Upper lobe of right lung (tissue), 1 donor: Measurements from ENCODE around the gene GATA2. TPM values are rescaled to one million over a fixed set of nuclear protein-coding genes. Genes with fewer than 3 reads are reported as not detected.

Source experiments
- ATAC-seq: fragments of 200-7000 bp; cut with Tn5 transposase; one replicate; pipeline ENCODE4 v1.9.1; 2020; ENCODE audit warnings: mild to moderate bottlenecking, moderate library complexity
- DNase-seq: peaks from one replicate; pipeline ENCODE4 v3.0.0-alpha.2; 2020
- H3K27ac ChIP-seq: fragments of 200-600 bp; one replicate; pipeline ENCODE4 v1.8.0; 2022
- H3K27me3 ChIP-seq: fragments of 200-600 bp; one replicate; pipeline ENCODE4 v1.8.0; 2022; ENCODE audit warnings: mild to moderate bottlenecking
- H3K36me3 ChIP-seq: fragments of 200-600 bp; one replicate; pipeline ENCODE4 v1.8.0; 2022
- H3K4me1 ChIP-seq: fragments of 200-600 bp; one replicate; pipeline ENCODE4 v1.8.0; 2022
- H3K4me3 ChIP-seq: fragments of 200-600 bp; one replicate; pipeline ENCODE4 v1.8.0; 2022; ENCODE audit warnings: mild to moderate bottlenecking
- H3K9me3 ChIP-seq: fragments of 200-600 bp; one replicate; pipeline ENCODE4 v1.8.0; 2022
- intact Hi-C: fragments of 100-400 bp; cut with DNase I; formaldehyde crosslinking; loops from one replicate; pipeline ENCODE4 v1.11.0; 2022
- total RNA-seq: library from RNA; stranded (reverse); fragmentation: NEBNext Ultra II Directional; extraction: Animal tissue kit (Norgen Biotek cat#: 25700); gene quantifications from one replicate; pipeline ENCODE4 v1.2.1, GENCODE V29; 2021
- TF ChIP-seq, protein P1 (sequence below): fragments of 200-600 bp; IDR thresholded peaks from one replicate; pipeline ENCODE4 v1.8.0; 2022; ENCODE audit warnings: antibody characterized with exemption
- donor health status: DM: no; HTN: yes; CAD: no; lungs with severe emphysema.

The GATA2 gene
- total RNA-seq, 1 donor from 2014 or later = 86.6 TPM

DNA sequence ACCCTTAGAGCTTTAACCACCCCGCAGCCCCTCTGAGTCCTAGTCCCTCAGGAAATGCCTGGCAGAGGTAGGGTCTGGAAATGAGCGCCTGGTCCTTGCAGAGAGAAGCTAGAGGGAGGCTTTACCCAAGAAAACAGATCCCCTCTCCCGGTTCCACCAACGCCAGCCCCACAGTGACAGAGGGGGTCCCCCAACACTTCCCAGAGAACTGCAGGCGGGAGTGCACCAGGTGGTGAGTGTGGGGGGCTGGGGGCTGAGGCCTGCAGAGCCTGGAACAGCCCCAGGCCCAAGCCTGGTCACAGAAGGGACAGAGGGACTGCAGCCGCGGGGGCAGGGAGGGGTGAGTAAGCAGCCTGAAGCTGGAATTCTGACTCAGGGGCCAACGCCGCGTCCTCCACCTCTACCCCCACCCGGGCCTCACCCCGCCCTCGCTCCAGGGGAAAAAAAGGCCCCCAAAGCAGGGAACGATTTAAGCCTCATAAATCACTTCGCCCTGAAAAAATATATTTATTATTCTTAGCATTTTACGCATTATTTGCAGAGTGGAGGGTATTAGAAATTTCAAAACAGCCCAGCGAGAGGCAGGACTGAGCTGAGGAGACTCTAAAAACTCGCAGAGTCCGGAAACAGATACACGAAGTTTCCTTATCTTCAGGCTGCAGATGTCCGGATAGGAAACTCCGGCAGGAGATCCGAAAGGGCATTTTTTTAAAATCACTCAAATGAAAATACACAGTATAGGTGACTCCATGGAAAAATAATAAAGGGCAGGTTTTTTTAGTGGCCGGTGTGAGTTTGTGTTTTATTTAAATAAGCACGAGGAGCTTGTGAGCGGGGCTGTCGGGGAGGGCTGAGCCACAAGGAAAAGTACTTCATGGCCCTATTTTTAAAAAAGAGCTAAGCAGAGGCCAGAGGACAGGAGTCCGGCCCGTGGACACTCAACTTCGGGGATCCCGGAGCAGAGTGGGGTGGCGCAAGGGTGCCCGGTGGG, 10.0 kb downstream of the GATA2 start:
- TF ChIP-seq, protein P1, sequence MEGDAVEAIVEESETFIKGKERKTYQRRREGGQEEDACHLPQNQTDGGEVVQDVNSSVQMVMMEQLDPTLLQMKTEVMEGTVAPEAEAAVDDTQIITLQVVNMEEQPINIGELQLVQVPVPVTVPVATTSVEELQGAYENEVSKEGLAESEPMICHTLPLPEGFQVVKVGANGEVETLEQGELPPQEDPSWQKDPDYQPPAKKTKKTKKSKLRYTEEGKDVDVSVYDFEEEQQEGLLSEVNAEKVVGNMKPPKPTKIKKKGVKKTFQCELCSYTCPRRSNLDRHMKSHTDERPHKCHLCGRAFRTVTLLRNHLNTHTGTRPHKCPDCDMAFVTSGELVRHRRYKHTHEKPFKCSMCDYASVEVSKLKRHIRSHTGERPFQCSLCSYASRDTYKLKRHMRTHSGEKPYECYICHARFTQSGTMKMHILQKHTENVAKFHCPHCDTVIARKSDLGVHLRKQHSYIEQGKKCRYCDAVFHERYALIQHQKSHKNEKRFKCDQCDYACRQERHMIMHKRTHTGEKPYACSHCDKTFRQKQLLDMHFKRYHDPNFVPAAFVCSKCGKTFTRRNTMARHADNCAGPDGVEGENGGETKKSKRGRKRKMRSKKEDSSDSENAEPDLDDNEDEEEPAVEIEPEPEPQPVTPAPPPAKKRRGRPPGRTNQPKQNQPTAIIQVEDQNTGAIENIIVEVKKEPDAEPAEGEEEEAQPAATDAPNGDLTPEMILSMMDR = peak; percentile 15
- Histone ChIP-seq H3K27me3 (peaks cover 95% of the 10 kb centered on the region), H3K9me3 (no peaks in the 10 kb centered on the region), H3K36me3 (no peaks in the 10 kb centered on the region), H3K27ac (peak overlapping the region; percentile 85), H3K4me1 (peaks cover 24% of the 10 kb centered on the region), H3K4me3 (peak overlapping the region; percentile 60)
- ATAC-seq (no peak), DNase-seq (no peak)
- intact Hi-C loops = no loop called here

DNA sequence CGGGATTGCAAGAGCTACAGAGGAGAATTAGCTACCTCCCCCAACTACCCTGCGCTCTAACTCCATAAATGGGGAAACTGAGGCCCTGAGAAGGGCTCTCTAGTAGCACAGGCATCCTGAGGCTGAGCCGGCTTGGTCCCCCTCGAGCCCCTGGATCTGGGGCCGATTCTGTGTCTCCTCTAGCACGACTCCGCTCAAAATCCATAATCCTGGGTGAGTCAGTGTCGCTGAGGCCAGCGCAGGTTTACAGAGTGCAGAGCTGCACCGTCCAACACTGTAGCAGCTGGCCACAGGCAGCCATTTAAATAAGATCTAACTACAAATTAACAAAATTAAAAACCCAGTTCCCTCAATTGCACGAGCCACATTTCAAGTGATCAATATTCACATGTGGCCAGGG, 10.8 kb downstream of the GATA2 start:
- H3K36me3 ChIP-seq = no peaks in the 10 kb centered on the region
- H3K27me3 ChIP-seq = peaks cover 90% of the 10 kb centered on the region
- ATAC-seq (no peak), DNase-seq (no peak)
- no peaks in the 10 kb centered on the region for H3K9me3 ChIP-seq
- no peak overlapping the region for H3K4me3 ChIP-seq
- H3K4me1 ChIP-seq = peaks cover 17% of the 10 kb centered on the region
- intact Hi-C loops = no loop called here
- TF ChIP-seq, protein P1 = no peak
- no peak overlapping the region for H3K27ac ChIP-seq

DNA sequence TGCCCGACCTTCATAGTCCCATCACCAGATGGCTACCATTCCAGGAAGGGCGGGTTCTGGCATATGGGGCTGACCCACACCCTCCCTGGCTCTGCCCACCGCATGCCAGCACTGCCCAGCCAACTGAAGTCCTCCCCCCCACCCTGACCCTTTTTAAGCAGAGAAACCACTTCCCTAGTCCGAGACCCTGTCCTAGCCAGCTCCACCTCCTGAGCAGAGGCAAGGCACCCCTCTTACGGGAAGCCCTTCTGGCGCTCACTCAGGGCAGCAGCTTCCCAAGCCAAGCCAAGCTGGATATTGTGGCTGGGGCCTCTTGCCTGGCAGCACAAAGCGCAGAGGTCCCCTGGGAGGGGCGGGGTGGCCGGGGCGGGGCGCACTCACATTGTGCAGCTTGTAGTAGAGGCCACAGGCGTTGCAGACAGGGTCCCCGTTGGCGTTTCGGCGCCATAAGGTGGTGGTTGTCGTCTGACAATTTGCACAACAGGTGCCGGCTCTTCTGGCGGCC, 11.5 kb downstream of the GATA2 start:
- TF ChIP-seq, protein P1 = no peak
- peaks cover 10% of the 10 kb centered on the region for H3K4me1 ChIP-seq
- ATAC-seq (peak; percentile 4), DNase-seq (no peak)
- no peak overlapping the region for H3K27ac ChIP-seq
- H3K36me3 ChIP-seq = no peaks in the 10 kb centered on the region
- peaks cover 83% of the 10 kb centered on the region for H3K27me3 ChIP-seq
- H3K9me3 ChIP-seq = no peaks in the 10 kb centered on the region
- no peak overlapping the region for H3K4me3 ChIP-seq
- intact Hi-C loops = no loop called here

DNA sequence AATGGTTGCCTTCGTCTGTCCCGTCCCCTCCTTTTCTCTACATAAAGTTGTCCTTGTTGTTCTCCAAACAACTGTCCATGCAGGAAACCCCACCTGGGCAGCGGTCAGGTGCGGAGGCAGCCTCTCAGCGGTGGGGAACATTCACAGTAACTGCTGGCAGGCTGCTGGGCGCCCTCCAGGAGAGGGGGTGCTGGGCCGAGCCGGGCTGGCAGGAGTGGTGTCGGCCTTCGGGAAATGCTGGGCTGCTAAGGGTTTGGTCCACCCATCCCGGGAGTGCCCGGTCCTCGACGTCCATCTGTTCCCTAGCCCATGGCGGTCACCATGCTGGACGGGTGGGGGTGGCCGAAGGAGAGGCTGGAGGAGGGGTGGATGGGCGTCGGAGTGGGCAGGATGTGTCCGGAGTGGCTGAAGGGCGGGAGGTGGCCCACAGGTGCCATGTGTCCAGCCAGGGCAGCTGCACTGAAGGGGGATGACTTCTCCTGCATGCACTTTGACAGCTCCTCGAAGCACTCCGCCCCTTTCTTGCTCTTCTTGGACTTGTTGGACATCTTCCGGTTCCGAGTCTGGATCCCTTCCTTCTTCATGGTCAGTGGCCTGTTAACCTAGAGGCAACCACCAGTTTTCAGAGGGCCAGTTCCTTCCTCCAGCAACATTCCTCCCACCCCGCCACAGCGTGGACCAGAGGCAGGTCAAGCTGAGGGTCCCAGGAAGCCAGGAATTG, 12.1 kb downstream of the GATA2 start:
- no peaks in the 10 kb centered on the region for H3K9me3 ChIP-seq
- H3K4me1 ChIP-seq = peaks cover 10% of the 10 kb centered on the region
- DNase-seq (no peak), ATAC-seq (no peak)
- TF ChIP-seq, protein P1 = no peak
- H3K27me3 ChIP-seq = peaks cover 77% of the 10 kb centered on the region
- intact Hi-C loops = no loop called here
- H3K4me3 ChIP-seq = no peak overlapping the region
- no peaks in the 10 kb centered on the region for H3K36me3 ChIP-seq
- H3K27ac ChIP-seq = no peak overlapping the region

DNA sequence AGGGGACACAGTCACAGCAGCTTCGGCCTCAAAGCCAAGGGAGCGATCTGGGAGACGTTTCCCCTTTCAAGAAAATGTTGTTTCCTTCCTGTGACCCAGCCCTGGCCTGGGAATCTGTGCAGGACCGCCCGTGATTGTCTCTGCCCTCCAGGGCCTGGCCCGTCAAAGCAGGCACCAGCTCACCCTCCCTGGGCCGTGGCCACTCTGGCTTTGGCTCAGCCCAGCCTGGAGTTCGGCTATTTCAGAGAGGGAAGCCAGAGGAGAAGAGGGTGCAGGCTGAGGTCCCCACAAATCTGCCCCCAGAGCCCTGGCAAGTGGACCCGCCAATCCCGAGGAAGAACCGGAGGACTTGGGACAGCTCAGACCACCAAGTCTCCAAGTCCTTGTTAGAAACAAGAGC, 12.7 kb downstream of the GATA2 start:
- H3K9me3 ChIP-seq = no peaks in the 10 kb centered on the region
- peaks cover 71% of the 10 kb centered on the region for H3K27me3 ChIP-seq
- intact Hi-C loops = no loop called here
- no peak overlapping the region for H3K4me3 ChIP-seq
- TF ChIP-seq, protein P1 = no peak
- H3K4me1 ChIP-seq = peaks cover 10% of the 10 kb centered on the region
- no peaks in the 10 kb centered on the region for H3K36me3 ChIP-seq
- ATAC-seq (peak; percentile 19), DNase-seq (no peak)
- no peak overlapping the region for H3K27ac ChIP-seq
